ENCODE data around the gene CGB1. TPM values are rescaled to one million over a fixed set of nuclear protein-coding genes. Genes with fewer than 3 reads are reported as not detected.

Gene CGB1
- total and polyA plus RNA-seq, 2 of the 8 experiments (the other 6 are each of a cell fraction or from before 2014, with no cell fraction given) = not detected

DNA sequence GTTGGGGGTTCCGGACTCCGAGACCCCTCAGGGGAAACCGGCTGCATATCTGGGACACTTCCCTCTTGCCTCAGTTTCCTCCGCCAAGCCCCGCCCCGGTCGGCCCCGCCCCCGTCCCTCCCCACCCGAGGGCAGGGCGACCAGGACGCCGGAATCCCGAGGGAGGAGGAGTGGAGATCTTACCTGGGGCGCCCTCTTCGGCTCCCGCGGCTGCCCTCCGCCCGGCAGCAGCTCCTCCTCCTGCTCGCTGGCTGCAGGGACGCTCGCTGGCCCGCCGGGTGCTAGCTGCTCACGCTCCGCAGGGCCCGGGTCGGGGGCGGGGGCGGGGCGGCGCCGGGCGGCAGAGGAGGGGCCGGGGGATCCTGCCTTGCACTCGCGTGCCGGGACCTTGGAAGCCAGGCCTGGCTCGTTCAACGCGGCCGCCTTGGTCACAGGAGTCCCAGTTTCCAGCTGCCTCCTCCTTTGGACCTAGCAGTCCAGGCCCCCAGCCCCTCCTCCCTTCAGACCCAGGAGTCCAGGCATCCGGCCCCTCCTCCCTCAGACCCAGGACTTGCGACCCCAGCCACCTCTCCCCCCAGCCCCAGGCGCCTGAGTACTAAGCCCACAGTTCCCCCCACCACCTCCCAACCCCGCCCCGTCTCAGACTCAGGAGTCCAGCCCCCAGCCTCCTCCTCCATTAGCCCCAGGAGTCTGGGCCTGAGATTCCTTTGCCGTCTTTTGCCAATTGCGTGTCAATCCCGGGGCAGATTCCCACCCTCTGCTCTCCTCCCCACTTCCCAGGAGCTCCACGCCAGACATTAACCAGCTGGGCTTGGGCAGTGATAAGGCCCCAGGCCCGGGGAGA, 28.3 kb upstream of the CGB1 start, which contains the start of gene NTF4:
Gene NTF4 (minus strand): TSS at position 51 of the 844 bp plus-strand sequence. CDS start 2,821 bp downstream, outside the sequence.
- 0 out of 2 replicates have a peak within 1 kb of the TSS, but pooled peaks have one; percentile 17 for H2AFZ ChIP-seq (ENCODE audit: low read length)
- H4K8ac ChIP-seq (ENCODE audit: extremely low read depth, insufficient read depth, low read length) = no peak within 1 kb of the TSS; the same call in none of the 2 replicates
- no peak within 1 kb of the TSS for H3K27ac ChIP-seq (ENCODE audit: low read depth, low read length)
- CTCF ChIA-PET (ENCODE audit: partially characterized antibody) = interaction anchor here (0.6 to 1.8 kb wide), 8 partner anchors 10 to 415 kb away, joined by 3 to 7 read pairs (median 4); partner anchors contain the start of genes GYS1 and RUVBL2
- FAIRE-seq = no peak
- no peak within 1 kb of the TSS for H2BK15ac ChIP-seq (ENCODE audit: low read length)
- no peak within 1 kb of the TSS for H2BK20ac ChIP-seq (ENCODE audit: low read length)
- H3K4me2 ChIP-seq (ENCODE audit: insufficient read depth in 1 of 2, low read depth in 2 of 2, low read length in 2 of 2) = peak within 1 kb of the TSS; percentile 88 to 90
- peaks cover 8% of the 10 kb centered on the region for H3K23me2 ChIP-seq (ENCODE audit: low read depth, low read length)
- no peak within 1 kb of the TSS; the same call in 1 of the 2 replicates for H2BK5ac ChIP-seq (ENCODE audit: low read depth, low read length)
- H3K9me3 ChIP-seq (ENCODE audit: insufficient read depth in 2 of 2, low read depth in 1 of 2, low read length in 1 of 2) = no peaks in the 10 kb centered on the region
- DNase-seq (ENCODE audit: low read depth in 1 of 2, low spot score in 2 of 2) = peak in 1 of 2 experiments; percentile 78
- POLR2A ChIA-PET (ENCODE audit: partially characterized antibody) = interaction anchor here (0.9 to 1.5 kb wide), 3 partner anchors 13 to 53 kb away, joined by 3 read pairs; no protein-coding TSS in a partner anchor
- H3K36me3 ChIP-seq (ENCODE audit: control insufficient read depth in 2 of 4, insufficient read depth in 4 of 4, low read length in 3 of 4) = no peaks in the 10 kb centered on the region
- peak within 1 kb of the TSS; percentile 66 for H4K5ac ChIP-seq (ENCODE audit: insufficient read length, low read depth, low read length)
- H3K23ac ChIP-seq (ENCODE audit: insufficient read length) = no peak within 1 kb of the TSS
- 4% methylated on average over 9 of the region's 53 CpGs; no CpG with 5 or more reads in 1 of the 2 experiments for WGBS, 2 experiments (ENCODE audit: extremely low coverage in 1 of 2, insufficient coverage in 1 of 2, insufficient read length in 1 of 2, insufficient replicate concordance in 2 of 2, low coverage in 1 of 2, low lambda C conversion rate in 2 of 2, missing lambda C conversion rate in 1 of 2)
- peak within 1 kb of the TSS in 1 of 4 experiments; percentile 28; a peak in 1 of 7 replicates for H3K9ac ChIP-seq (replicated peaks in 1 of 4; ENCODE audit: extremely low read depth in 1 of 4, low read depth in 3 of 4, low read length in 3 of 4)
- H2BK12ac ChIP-seq (ENCODE audit: low read depth, low read length) = peak within 1 kb of the TSS; percentile 50; the same call in 1 of the 2 replicates
- H3K4me3 ChIP-seq (ENCODE audit: extremely low read depth in 1 of 4, insufficient read depth in 2 of 4, low read depth in 3 of 4, low read length in 4 of 4) = peak within 1 kb of the TSS; percentile 28 to 61 (median 31)
- H2BK120ac ChIP-seq (replicated peaks; ENCODE audit: low read depth, low read length) = no peak within 1 kb of the TSS
- H3K14ac ChIP-seq (ENCODE audit: insufficient read length) = no peak within 1 kb of the TSS
- H3K4me1 ChIP-seq (replicated peaks in 1 of 4; ENCODE audit: control insufficient read depth in 3 of 4, insufficient read depth in 4 of 4, low read length in 3 of 4) = peaks cover 0 to 22% (median 17%) of the 10 kb centered on the region in 4 experiments; a peak in 6 of 7 replicates
- no peaks in the 10 kb centered on the region for H3K79me2 ChIP-seq (ENCODE audit: control insufficient read depth in 1 of 2, insufficient read depth in 2 of 2, low read length in 2 of 2)
- H3K18ac ChIP-seq (ENCODE audit: extremely low read depth, low read length) = peak within 1 kb of the TSS; percentile 85
- no peaks in the 10 kb centered on the region for H4K20me1 ChIP-seq (replicated peaks in 1 of 2; ENCODE audit: control insufficient read depth in 1 of 2, insufficient read depth in 2 of 2, low read length in 2 of 2)
- TF ChIP-seq HDAC6 (IDR thresholded peaks at IDR 0.05; ENCODE audit: low read depth, low read length) (no peak), KDM4A (IDR thresholded peaks at IDR 0.05; ENCODE audit: low read depth, low read length, severe bottlenecking) (peak; percentile 38), POLR2AphosphoS5 (IDR thresholded peaks at IDR 0.05; ENCODE audit: low read depth, low read length) (no peak), TCF12 (IDR thresholded peaks at IDR 0.05; ENCODE audit: low read depth, low read length) (no peak)
- H3K27me3 ChIP-seq (replicated peaks in 1 of 4; ENCODE audit: control insufficient read depth in 3 of 4, extremely low read depth in 1 of 4, insufficient read depth in 3 of 4, low read length in 3 of 4) = peaks cover under 1 to 43% (median 36%) of the 10 kb centered on the region in 4 experiments
- no peaks in the 10 kb centered on the region for H3K79me1 ChIP-seq (ENCODE audit: low read depth, low read length)
- H3K4ac ChIP-seq (replicated peaks; ENCODE audit: insufficient read length, low read depth, low read length) = no peak within 1 kb of the TSS
- H2AK5ac ChIP-seq (ENCODE audit: low read depth, low read length) = no peak within 1 kb of the TSS
- H4K91ac ChIP-seq (replicated peaks; ENCODE audit: insufficient read length, low read length) = peak within 1 kb of the TSS; percentile 59
- H3K56ac ChIP-seq (replicated peaks; ENCODE audit: insufficient read length, low read depth, low read length) = no peak within 1 kb of the TSS

Data from H1 (cell line).